H1 (cell line): Measurements from ENCODE around the gene ABCF3. TPM values are rescaled to one million over a fixed set of nuclear protein-coding genes. Genes with fewer than 3 reads are reported as not detected.

Experiments used
- ASH2L ChIP-seq: fragments of 200-600, 300-600 bp; sonication (generic); IDR thresholded peaks from one replicate; pipeline ENCODE4 v1.7.1; 2017; ENCODE audit warnings: low read length
- ATF2 ChIP-seq: IDR thresholded peaks from 2 replicates; pipeline ENCODE4 v1.6.1; 2012; ENCODE audit warnings: low read length, inconsistent platforms
- BRCA1 ChIP-seq: IDR thresholded peaks from 2 replicates; pipeline ENCODE4 v1.6.1; 2012; ENCODE audit warnings: low read depth, low read length, improper control_type of control experiment
- CBX8 ChIP-seq: fragments of 300-800, 300-1000 bp; sonication (generic); IDR thresholded peaks from 2 replicates; pipeline ENCODE4 v1.7.1; 2016; ENCODE audit warnings: low read depth, low read length, borderline replicate concordance
- CEBPB ChIP-seq: IDR thresholded peaks from 2 replicates; pipeline ENCODE4 v1.6.1; 2012; ENCODE audit warnings: low read depth, low read length
- CHD1 ChIP-seq: IDR thresholded peaks from 2 replicates; pipeline ENCODE4 v1.6.1; 2012; ENCODE audit warnings: low read depth, low read length, improper control_type of control experiment
- CREB1 ChIP-seq: IDR thresholded peaks from 2 replicates; pipeline ENCODE4 v1.6.1; 2012; ENCODE audit warnings: inconsistent platforms
- GABPA ChIP-seq: IDR thresholded peaks from 2 replicates; pipeline ENCODE4 v1.6.1; 2011; ENCODE audit warnings: mild to moderate bottlenecking, low read length, moderate library complexity, borderline replicate concordance; ENCODE audit not compliant: insufficient read depth
- HDAC2 ChIP-seq, 2 experiments: fragments of 300-600 bp in 1 of 2; sonication (generic) in 1 of 2; IDR thresholded peaks; 2 replicates each; pipeline ENCODE4 v1.6.1; 2011 to 2012; ENCODE audit warnings: low read depth in 2 of 2, low read length in 2 of 2, mild to moderate bottlenecking in 2 of 2, moderate library complexity in 2 of 2, borderline replicate concordance in 1 of 2, inconsistent platforms in 1 of 2
- HDAC6 ChIP-seq: IDR thresholded peaks from one replicate; pipeline ENCODE4 v1.7.1; 2012; ENCODE audit warnings: low read depth, mild to moderate bottlenecking, inconsistent platforms, low read length, moderate library complexity
- KDM5A ChIP-seq: fragments of 200-600 bp; IDR thresholded peaks from 2 replicates; pipeline ENCODE4 v1.7.1; 2012; ENCODE audit warnings: mild to moderate bottlenecking, low read length, inconsistent platforms, mixed read lengths
- NANOG ChIP-seq: IDR thresholded peaks from 2 replicates; pipeline ENCODE4 v1.6.1; 2011; ENCODE audit warnings: low read length, low read depth, mild to moderate bottlenecking, inconsistent platforms; ENCODE audit not compliant: insufficient read depth, poor library complexity, severe bottlenecking
- POU5F1 ChIP-seq: IDR thresholded peaks from 2 replicates; pipeline ENCODE4 v1.6.1; 2011; ENCODE audit warnings: low read depth, mild to moderate bottlenecking, low read length, moderate library complexity
- SIRT6 ChIP-seq: IDR thresholded peaks from one replicate; pipeline ENCODE4 v1.7.1; 2012; ENCODE audit warnings: low read length, inconsistent platforms
- SP2 ChIP-seq: IDR thresholded peaks from 2 replicates; pipeline ENCODE4 v1.6.1; 2012; ENCODE audit warnings: mild to moderate bottlenecking, low read length, inconsistent platforms
- SP4 ChIP-seq: IDR thresholded peaks from 2 replicates; pipeline ENCODE4 v1.6.1; 2012; ENCODE audit warnings: low read length, inconsistent platforms
- SRF ChIP-seq: IDR thresholded peaks from 2 replicates; pipeline ENCODE4 v1.6.1; 2011; ENCODE audit warnings: mild to moderate bottlenecking, low read depth, low read length, moderate library complexity
- TAF1 ChIP-seq: IDR thresholded peaks from 2 replicates; pipeline ENCODE4 v1.6.1; 2011; ENCODE audit warnings: mild to moderate bottlenecking, low read depth, low read length
- TCF12 ChIP-seq: IDR thresholded peaks from 2 replicates; pipeline ENCODE4 v1.6.1; 2011; ENCODE audit warnings: low read depth, mild to moderate bottlenecking, low read length
- TEAD4 ChIP-seq: IDR thresholded peaks from 2 replicates; pipeline ENCODE4 v1.6.1; 2012; ENCODE audit warnings: low read depth, low read length, inconsistent platforms, mixed read lengths
- YY1 ChIP-seq: IDR thresholded peaks from 2 replicates; pipeline ENCODE4 v1.6.1; 2011; ENCODE audit warnings: low read depth, mild to moderate bottlenecking, low read length
- ZNF274 ChIP-seq: IDR thresholded peaks from 2 replicates; pipeline ENCODE4 v1.7.0; 2012; ENCODE audit warnings: low read length, borderline replicate concordance; ENCODE audit errors: extremely low read depth
- polyA plus RNA-seq, 7 experiments: library from polyadenylated mRNA; depleted of rRNA in 3 of 7; stranded (reverse) in 5 of 7; unstranded in 2 of 7; fragments of >200 nt in 5 of 7; fragments of 200-250 nt in 2 of 7; gene quantifications; 1 replicate in 5 of 7; 2 replicates in 1 of 7; 4 replicates in 1 of 7; pipeline versions ENCODE4 v1.2.1 to v1.2.3, GENCODE V29; 2011 to 2013; ENCODE audit warnings: missing spikeins in 2 of 7, mixed read lengths in 2 of 7
- total RNA-seq: library from RNA; stranded (reverse); fragmentation: NEBNext Ultra II Directional; extraction: Animal tissue kit (Norgen Biotek cat#: 25700); gene quantifications from 2 replicates; pipeline ENCODE4 v1.2.1, GENCODE V29; 2021
- TF ChIP-seq, protein P1 (sequence below): IDR thresholded peaks from 2 replicates; pipeline ENCODE4 v1.6.1; 2012; ENCODE audit warnings: inconsistent platforms

ABCF3 gene
- total and polyA plus RNA-seq, 2 of the 8 experiments (the other 6 are each of a cell fraction or from before 2014, with no cell fraction given) = 51.6 to 57.8 TPM

DNA sequence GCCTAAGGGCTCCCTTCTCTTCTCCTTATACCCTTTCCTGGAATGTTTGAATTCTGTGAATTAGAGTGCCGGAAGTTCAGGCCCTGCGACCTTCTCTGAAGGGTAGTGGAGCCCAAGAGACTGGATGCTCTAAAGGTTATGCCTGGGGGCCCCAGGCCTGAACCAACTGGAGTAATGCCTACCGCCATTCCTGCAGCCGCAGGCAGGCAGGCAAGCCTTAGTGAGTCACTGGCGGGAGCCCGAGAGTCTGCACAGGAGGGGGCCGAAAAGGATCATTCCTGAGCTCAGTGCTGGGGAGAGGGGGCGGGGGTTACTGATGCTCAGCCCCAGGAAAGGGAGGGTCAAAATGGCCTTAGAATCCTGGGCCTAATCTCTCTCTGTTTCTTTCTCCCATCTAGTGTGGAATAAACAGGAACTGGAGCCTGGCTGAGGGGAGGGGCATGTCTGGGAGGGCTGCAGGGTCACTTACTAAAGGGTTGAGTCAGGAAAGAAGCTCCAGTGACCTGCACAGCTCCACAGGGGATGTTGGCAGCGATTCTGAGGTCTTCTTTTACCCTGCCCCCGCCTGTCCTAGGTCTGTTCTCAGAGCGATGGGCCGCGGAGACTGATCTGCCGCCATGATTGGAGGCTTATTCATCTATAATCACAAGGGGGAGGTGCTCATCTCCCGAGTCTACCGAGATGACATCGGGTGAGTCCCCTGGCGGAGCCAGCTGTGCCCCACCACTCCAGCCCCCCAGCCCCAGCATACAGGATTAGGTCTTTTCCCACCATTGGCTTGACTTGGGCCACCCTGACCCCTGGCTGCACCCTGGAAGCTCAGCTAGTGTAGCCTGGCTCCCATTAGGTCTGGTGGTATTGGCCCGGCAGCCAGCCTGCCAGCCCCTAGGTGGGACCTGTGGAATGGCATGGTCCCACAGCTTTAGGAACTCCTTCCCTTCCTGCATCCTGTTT is 9.3 kb upstream of the ABCF3 start (continued):
- TF ChIP-seq ATF2 = no peak
- TF ChIP-seq CEBPB = no peak
- TF ChIP-seq GABPA = 0 out of 2 replicates have a peak, but pooled peaks have one; percentile 23
- TF ChIP-seq SP2 = no peak
- TF ChIP-seq YY1 = peak; percentile 91
- TF ChIP-seq ASH2L = peak; percentile 84
- no peak for TF ChIP-seq BRCA1
- no peak for TF ChIP-seq SRF
- TF ChIP-seq HDAC2 (IDR thresholded peaks at IDR 0.05; ENCODE audit: borderline replicate concordance in 1 of 2, low read depth in 2 of 2, low read length in 2 of 2) = no peak
- TF ChIP-seq KDM5A = no peak
- no peak for TF ChIP-seq POU5F1
- TF ChIP-seq NANOG = no peak
- no peak for TF ChIP-seq SP4
- no peak for TF ChIP-seq CHD1
- no peak for TF ChIP-seq TCF12
- no peak for TF ChIP-seq ZNF274
- no peak for TF ChIP-seq SIRT6
- TF ChIP-seq, protein P1, sequence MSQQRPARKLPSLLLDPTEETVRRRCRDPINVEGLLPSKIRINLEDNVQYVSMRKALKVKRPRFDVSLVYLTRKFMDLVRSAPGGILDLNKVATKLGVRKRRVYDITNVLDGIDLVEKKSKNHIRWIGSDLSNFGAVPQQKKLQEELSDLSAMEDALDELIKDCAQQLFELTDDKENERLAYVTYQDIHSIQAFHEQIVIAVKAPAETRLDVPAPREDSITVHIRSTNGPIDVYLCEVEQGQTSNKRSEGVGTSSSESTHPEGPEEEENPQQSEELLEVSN = no peak
- TF ChIP-seq CREB1 = no peak
- TF ChIP-seq CBX8 = no peak
- TF ChIP-seq TAF1 = peak; percentile 51; the same call in 1 of the 2 replicates
- no peak for TF ChIP-seq HDAC6
- no peak for TF ChIP-seq TEAD4
